Choroid plexus epithelial cell (primary cell): ENCODE results near the gene IL4R.

Experiments used
- DNase-seq: peaks from one replicate; pipeline ENCODE4 v3.0.0-alpha.2; 2010; ENCODE audit warnings: low read depth
- H3K4me3 ChIP-seq: 2 replicates; pipeline ENCODE4 v1.5.1; 2011; ENCODE audit warnings: low read depth, mild to moderate bottlenecking, control low read depth, low read length, moderate library complexity
- CTCF ChIP-seq: conservative IDR thresholded peaks from 2 replicates; pipeline ENCODE4 v1.5.1; 2011; ENCODE audit warnings: low read depth, mild to moderate bottlenecking, control low read depth, inconsistent platforms, low read length, moderate library complexity

IL4R gene

GRCh38 chr16:27311448-27311830, 2.3 kb upstream of the IL4R start:
- TF ChIP-seq CTCF: no peak
- no peak overlapping the region for H3K4me3 ChIP-seq
- DNase-seq: no peak

- no peak for DNase-seq
- no peak for TF ChIP-seq CTCF
- no peak overlapping the region for H3K4me3 ChIP-seq
Measured at GRCh38 chr16:27311897-27312303, 1.9 kb upstream of the IL4R start.

- TF ChIP-seq CTCF: no peak
- peak overlapping the region; percentile 72 for H3K4me3 ChIP-seq
Measured at GRCh38 chr16:27312580-27313421, 973 bp upstream of the IL4R start.

GRCh38 chr16:27314161-27314723, 468 bp downstream of the IL4R start:
- TF ChIP-seq CTCF: no peak
- H3K4me3 ChIP-seq: peak overlapping the region; percentile 72
- peak; percentile 96 for DNase-seq

More at GRCh38 chr16:27312580-27313421, 973 bp upstream of the IL4R start:
- no peak for DNase-seq

- DNase-seq: no peak
- no peak for TF ChIP-seq CTCF
Measured at GRCh38 chr16:27314986-27315332, 1.2 kb downstream of the IL4R start.

GRCh38 chr16:27315333-27316037, 1.7 kb downstream of the IL4R start:
- peak overlapping the region; percentile 72 for H3K4me3 ChIP-seq
- peak; percentile 46 for TF ChIP-seq CTCF
- DNase-seq: peak; percentile 59

More at GRCh38 chr16:27314986-27315332, 1.2 kb downstream of the IL4R start:
- peak overlapping the region; percentile 72 for H3K4me3 ChIP-seq
